ENCODE data around the gene OCIAD1.
"Not testable (repeated sequence)": the region's sequence is repeated elsewhere in the genome, so short reads cannot be mapped to it uniquely, and the experiment has no call there.

OCIAD1 gene, protein sequence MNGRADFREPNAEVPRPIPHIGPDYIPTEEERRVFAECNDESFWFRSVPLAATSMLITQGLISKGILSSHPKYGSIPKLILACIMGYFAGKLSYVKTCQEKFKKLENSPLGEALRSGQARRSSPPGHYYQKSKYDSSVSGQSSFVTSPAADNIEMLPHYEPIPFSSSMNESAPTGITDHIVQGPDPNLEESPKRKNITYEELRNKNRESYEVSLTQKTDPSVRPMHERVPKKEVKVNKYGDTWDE

DNA sequence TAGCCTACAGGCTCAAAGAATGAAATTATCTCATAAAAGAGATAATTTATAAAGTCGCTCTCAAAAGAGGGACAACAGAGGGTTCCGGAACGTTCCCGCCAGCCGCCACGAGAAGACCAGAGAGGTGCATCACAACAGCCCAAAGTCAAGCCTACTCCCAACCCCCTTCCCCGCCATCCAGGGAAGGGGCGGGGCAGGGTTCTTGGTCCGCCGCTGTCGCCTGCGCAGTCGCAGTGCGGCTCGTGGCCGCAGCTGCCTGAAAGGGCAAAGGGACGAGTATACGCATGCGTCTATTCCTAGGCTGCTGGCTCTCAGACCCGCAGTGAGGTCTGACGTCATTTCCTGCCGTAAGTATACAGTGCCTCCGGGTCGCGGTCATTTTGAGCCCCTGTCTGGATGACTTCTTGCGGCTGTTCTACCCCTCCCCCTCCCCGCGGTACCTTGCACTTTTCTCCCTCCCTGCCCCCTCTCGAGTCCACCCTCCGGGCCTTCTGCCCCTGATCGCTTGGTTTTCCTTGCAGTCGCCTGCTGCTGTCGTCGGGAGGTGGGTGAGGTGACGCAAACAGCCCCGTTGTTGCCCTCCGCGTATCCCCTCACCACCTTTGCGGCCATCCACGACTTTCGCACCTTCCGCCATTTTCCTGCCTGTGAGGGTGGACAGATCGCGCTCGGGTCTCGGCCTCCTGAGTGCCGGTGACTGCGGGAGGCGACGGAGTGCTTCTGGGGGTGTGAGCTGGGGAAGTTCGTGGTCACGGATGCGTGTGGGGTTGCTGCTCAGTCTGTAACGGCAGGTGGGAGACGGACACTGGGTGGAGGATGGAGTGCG is at the start of gene OCIAD1:
Gene OCIAD1 (plus strand): TSS at position 383 of the 826 bp plus-strand sequence. CDS start 1,537 bp downstream, outside the sequence.
- peak; percentile 85 to 92 (median 91) for DNase-seq (ENCODE audit: low read depth in 3 of 3)

DNA sequence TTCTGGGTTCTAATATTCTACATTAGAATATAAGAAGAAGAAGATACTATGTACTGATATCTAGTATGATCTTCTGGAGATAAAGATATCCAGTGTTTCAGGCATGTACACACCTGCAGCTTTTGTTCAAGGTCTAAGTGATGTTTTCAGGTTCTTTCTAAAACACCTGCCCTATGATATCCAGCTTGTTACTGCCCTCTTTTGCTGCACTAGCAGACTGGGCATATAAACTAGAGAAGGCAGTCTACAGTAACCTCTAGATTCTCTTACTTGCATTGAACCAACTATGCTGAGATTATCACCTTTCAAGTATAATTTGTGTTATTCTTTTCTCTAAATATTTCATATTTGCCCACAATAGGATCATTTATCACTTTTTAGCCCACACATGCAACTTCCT is 48.9 kb upstream of the OCIAD1 start:
- DNase-seq (ENCODE audit: low read depth in 3 of 3), result no peak

DNA sequence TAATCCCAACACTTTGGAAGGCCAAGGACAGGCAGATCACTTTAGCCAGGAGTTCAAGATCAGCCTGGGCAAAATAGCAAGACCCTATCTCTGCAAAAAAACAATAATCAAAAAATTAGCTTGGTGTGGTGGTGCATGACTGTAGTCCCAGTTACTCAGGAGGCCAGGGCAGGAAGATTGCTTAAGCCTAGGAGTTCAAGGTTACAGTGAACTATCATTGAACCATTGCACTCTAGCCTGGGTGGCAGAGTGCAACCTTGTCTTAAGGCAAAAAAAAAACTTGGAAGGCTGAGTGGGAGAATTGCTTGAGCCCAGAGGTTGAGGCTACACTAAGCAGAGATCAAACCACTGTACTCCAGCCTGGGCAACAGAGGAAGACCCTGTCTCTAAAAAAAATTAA is 45.6 kb upstream of the OCIAD1 start:
- DNase-seq (ENCODE audit: low read depth in 3 of 3), result no peak

DNA sequence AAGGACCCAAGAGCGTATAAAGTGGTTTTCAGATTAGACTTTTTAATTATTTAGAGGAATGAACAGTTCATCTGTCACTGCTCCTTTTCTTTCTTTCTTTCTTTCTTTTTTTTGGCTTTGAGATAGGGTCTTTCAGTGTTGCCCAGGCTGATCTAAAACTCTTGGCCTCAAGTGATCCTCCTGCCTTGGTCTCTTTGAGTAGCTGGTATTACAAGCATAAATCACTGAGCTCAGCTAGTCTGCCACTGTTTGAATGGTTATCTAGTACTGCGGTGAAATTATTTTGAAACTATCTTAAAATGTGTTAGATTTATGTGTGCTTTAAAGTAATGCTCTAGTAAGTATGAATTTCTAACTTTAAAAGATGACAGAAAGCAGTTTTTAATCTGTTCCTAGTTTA is 44.3 kb upstream of the OCIAD1 start:
- no peak for DNase-seq (ENCODE audit: low read depth in 3 of 3)

DNA sequence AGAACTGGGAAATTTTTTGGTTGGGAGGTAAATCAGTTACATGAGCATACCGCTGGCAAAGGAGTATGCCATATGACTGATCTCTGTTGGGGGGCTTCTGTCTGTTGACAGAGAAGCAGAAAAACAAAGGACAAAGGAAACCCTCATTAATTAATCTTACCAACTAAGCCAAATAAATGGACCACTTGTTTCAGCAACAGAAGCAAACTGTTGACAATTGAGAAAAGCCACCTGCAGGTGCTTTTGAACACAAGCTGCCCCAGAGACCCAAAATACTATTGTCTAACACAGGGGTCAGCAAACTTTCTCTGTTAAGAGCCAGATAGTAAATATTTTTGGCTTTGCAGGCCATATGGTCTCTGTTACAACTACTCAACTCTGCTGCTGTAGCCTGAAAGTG is 43.8 kb upstream of the OCIAD1 start:
- no peak for DNase-seq (ENCODE audit: low read depth in 3 of 3)

DNA sequence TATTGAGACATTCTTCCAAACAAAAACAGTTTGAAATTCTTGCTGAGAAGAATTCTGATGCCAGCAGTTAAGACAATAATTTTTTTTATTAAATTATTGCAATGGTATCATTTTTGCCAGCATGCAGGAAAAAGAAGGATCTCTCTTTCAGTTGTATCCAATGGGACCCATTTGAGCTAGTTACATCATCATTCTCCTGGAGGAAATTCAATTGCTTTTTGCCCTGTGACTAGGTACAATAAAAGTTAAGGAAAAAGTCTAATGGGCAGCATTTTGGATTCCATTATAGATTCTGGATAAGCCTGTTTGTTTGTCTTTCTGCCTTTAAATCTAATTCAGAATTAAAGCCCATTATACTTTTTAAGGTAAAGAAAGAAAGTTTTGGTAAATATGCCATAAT is 40.3 kb upstream of the OCIAD1 start:
- DNase-seq (ENCODE audit: low read depth in 3 of 3), result no peak

DNA sequence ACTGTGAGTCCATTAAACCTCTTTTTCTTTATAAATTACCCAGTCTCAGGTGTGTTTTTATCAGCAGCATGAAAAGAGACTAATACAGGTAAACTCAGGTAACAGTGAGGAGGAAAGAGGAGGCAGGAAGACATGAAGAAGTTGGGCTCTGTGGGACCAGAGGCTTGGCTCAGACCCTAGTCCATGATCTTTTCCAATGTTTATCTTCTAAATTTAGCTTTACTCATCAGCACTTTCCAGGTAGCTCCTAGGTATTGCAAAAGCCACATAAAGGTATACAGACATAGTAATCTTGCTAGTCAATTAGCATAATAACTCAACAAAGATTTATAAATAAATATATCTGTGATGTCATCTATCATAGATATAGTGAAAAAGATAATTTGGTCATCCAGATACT is 39.6 kb upstream of the OCIAD1 start:
- no peak for DNase-seq (ENCODE audit: low read depth in 3 of 3)

DNA sequence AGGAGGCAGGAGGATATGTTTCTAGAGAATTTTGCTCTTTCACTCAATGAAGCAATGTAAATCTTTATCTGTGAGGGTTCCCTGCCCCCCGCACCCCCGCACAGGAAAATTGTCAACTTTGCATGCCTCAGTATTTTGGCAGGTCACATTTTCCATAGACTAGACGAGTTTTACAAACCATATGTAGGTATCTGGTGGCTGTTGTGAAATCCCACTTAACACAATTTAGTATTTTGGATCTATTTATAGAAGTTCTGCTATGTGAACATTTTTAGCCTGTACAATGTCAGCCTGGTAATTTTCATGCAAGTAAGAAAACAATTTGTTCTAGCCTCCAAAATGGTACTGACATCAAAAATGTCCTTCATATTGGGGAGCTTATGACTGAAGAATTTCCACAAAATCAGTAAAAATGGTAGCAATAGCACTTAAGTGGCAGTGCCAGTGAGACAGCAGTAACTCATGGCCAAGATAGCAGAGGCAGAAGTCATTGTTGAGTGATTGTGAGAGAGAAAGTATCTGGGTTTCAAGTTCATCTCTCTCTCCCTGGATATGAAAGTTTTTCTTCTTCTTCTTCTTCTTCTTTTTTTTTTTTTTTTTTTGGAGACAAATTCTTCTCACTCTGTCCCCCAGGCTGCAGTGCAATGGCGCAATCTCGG is 38.4 kb upstream of the OCIAD1 start:
- DNase-seq (ENCODE audit: low read depth in 3 of 3), result no peak

DNA sequence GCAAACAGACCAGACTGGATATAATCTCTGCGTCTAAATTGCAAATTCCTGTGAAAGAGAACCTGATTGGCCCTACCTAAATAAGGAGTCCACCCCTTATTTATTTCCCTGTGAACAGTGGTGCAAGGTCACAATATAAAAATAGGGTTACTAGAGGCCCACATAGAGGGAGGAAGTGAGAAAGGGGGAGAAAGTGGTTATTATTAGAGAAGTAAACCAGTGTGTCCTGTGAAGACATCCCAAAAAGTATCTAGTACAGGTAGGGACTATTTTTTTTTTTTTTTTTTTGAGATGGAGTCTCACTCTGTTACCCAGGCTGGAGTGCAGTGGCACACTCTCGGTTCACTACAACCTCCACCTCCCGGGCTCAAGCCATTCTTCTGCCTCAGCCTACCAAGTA is 35.8 kb upstream of the OCIAD1 start:
- no peak for DNase-seq (ENCODE audit: low read depth in 3 of 3)

DNA sequence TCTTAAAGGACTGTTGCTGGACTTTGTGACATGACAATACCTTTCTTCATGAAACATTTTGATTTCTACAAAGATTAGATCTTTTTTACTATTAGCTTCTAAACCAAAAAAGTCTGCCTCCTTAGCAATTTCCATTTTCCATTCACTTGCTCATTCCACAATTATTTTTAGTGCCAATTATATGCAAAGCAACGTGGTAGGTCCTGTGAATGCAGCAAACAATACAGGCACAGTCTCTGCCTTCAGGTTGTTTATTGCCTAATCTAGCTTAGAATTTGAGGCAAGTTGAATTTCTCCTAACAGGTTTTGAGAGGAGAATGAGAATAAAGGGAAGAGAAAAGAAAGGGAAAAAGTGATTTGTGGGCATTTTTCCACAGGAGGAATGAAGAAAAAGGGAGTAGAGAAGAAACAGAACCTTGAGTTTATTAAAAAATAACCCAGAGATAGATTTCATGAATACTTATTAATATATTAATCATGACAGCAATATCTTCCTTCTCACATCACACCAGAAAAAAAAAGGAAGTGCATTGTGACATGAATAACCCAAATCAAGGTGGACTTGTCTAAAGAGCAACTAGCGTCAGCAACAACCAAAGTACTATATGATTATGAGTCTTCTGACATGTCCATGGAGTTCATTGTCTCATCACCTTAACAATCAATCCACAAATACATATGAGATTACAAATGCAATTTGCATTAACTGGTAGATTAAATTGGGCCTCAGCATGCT is 34.5 kb upstream of the OCIAD1 start:
- no peak for DNase-seq (ENCODE audit: low read depth in 3 of 3)

DNA sequence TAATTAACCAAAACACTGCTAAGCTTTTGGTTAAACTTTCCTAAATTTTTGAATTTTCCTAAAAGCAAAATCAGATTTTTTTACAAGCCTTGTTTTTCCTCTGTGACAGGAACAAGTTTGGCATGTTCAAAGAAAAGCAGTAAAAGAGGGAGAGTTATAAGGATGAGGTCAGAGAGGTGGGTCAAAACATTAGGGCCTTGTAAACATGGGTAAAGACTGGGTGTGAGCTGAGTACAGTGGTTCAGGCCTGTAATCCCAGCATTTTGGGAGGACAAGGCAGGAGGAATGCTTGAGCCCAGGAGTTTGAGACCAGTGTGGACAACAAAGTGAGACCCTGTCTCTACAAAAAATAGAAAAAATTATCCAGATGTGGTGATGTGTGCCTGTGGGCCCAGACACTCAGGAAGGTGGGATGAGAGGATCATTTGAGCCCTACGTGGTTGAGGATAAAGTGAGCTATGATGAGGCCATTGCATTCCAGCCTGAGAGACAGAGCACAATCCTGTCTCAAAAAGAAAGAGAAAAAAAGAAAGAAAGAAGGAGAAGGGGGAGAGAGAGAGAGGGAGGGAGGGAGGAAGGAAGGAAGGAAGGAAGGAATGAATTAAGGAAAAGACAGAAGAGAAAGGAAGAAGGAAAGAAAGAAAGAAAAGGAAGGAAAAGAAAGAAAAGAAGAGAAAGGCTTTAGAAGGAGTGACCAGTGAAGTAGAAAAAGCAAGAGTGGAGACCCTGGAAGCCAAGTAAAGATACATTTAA is 33.8 kb upstream of the OCIAD1 start:
- DNase-seq (ENCODE audit: low read depth in 3 of 3), result no peak

DNA sequence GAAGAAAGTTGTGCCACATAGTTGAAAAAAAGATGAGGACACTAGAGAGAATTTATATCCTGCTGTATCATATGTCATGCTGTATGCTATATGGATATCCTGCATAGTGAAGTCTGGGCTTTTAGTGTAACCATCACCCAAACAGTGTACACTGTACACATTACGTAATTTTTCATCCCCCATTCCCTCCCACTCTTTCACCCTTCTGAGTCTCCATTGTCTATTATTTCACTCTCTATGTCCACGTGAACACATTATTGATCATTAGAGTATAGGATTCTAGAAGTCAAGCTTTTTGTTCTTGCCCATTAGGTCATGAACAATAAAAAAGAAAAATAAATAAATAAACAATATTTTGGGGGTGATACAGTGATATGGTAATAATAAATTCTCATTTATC is 32.8 kb upstream of the OCIAD1 start:
- DNase-seq (ENCODE audit: low read depth in 3 of 3), result no peak

DNA sequence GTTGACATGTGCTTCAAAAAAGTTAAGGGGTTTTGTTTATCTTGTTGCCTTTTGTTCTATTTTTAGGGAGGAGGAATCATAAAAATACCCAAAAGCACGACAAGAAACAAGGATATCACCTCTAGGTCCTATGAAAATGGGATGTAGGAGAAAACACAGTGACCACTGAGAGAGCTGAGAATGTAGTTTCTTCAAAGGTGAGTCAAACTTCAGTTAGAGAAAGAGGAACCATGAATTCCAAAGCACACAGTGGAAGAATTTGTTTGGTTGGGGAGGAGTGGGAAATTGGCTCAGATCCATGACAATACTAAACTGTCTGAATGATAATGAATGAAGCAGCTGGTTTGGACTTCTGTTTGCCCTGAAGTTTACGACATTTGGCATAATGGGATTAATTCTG is 31.7 kb upstream of the OCIAD1 start:
- no peak for DNase-seq (ENCODE audit: low read depth in 3 of 3)

DNA sequence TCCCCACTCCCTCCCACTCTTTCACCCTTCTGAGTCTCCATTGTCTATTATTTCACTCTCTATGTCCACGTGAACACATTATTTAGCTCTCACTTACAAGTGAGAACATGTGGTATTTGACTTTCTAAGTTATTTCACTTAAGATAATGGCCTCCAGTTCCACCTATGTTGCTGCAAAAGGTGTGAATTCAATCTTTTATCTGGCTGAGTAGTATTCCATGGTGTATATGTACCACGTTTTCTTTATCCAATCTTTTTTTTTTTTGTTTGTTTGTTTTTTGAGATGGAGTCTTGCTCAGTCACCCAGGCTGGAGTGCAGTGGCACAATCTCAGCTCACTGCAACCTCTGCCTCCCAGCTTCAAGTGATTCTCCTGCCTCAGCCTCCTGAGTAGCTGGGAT is 30.7 kb upstream of the OCIAD1 start:
- DNase-seq (ENCODE audit: low read depth in 3 of 3), result not testable (repeated sequence)

DNA sequence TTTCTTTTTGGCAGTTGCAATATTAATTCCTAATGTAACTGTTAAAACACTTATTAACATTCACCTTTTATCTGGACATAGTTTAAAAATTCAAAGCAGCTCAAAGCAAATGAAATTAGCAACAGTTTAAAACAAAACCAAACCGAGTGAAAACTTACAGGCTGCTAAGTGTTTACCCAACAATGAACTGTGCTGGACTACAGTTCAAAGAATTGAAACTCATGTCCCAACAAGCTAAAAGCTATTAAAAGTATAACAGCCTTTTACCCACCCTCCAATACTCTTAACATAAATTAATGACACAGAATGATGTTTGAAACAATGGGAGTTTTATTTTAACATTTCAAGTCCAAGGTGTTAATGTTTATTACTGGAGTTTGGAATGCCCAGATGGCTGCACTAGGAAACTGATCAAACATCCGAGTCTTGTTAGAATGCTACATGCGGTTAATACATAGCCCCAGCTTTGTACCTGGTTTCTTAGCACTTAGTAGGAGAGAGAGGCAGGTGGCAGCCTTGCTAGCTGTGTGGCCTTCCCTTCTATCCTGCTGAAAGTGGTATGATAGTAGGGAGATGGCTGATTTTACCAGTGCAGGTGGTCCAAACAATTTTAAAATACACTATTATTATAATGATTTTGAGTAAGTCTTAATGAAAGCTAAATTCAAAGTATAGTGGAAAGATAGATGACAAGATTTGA is 29.7 kb upstream of the OCIAD1 start:
- DNase-seq (ENCODE audit: low read depth in 3 of 3), result no peak

DNA sequence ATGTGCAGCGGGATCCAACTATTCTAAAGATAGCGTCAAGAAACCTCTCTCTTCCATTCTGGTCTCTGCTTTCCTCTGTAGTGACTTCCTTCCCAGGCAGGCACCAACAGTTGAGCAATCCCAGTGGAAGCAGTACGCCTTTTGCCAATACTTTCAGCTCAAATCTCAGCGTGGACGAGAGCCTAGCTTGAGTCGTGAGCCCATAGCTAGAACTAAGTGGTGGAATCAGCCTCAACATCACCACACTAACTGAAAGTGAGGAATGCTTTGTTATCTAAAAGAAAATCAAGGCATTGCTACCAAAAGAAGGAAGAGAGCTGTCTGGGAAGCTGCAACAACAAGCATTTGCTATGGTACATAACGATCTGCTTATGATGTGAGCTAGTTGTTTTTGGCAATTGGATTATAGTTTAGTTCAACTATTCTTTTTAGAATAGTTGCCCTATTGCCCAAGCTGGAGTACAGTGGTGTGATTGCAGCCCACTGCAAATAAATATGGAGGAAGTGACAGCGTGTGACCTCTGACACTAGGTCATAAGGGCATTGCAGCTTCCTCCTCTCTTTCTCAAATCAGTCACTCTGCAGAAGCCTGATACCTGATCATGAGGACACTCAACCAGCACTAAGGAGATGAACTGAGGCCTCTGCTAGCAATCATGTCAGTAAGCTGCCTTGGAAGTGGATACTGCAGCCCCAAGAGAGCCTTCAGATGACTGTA is 26.1 kb upstream of the OCIAD1 start:
- no peak for DNase-seq (ENCODE audit: low read depth in 3 of 3)

DNA sequence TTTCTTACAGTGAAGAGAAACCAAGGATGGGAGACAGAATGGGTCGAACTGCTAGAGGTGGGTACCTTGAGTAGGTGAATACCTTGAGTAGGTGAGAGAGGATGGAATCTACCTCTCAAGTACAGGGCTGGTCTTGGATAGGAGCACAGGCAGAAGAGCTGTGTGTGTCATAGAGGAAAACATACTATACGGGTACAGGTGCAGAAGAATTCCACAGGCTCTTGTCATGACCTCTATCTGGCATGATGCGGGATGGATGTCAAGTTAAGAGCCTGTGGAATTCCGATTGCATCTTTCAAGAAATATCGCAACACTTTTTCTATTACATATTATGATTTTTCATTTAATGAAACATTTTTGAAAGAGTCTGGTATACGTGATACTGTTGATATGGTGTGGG is 18.0 kb upstream of the OCIAD1 start:
- DNase-seq (ENCODE audit: low read depth in 3 of 3), result no peak

DNA sequence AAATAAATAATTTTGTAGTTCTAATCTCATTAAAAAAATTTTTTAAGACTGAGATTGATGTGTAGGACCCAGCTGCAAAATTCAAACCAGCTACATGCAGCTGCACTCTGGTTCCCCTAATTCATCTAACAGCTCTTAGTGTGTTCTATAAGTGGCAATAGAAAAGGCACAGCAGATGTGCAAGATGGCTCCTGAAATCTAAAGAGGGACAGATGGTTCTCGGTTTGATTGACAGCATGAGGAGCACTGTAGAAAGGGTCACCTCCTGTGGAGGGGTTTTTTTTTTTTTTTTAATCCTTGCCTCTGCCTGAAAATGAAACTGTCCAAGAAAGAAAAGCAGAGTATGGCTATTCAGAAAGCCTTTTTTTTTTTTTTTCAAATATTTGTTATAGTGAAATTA is 16.9 kb upstream of the OCIAD1 start:
- no peak for DNase-seq (ENCODE audit: low read depth in 3 of 3)

DNA sequence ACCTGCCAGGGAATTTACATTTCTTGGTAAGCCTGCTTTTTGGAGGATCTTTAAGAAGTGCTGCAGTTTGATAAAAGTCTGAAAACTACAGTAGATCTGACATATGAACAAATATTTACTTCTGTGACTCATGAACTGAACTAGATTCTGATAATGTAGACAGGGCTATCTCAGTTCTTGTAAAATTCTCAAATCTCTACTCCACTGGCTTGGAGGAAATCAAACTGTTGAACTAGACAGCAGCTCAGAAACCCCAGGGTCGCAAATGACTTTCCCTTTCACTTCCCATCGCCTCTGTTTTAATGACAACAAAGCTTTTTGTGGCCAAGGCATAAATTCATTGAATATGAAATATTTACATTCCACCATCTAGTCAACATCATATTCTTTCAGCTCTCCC is 15.4 kb upstream of the OCIAD1 start:
- DNase-seq (ENCODE audit: low read depth in 3 of 3), result no peak

DNA sequence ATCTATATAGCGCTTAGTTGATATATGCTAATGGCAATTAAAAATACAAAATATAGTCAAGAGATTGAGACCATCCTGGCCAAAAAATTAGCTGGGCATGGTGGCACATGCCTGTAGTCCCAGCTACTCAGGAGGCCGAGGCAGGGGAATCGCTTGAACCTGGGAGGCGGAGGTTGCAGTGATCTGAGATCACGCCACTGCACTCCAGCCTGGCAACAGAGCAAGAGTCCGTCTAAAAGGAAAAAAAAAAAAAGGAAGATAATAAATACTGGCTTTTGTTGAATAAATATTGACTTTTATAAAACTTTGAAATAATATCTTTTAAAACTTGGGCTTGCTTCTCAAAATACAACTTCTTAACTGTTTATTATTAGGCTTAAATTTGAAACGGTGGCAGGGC is 14.6 kb upstream of the OCIAD1 start:
- not testable (repeated sequence) for DNase-seq (ENCODE audit: low read depth in 3 of 3)
